Measurements from ENCODE around the gene TMEM117.

The TMEM117 gene

GRCh38 chr12:43887397-43887796, 51.5 kb downstream of the TMEM117 start:
- no peak for DNase-seq

- DNase-seq: no peak
These were observed 56.1 kb downstream of the TMEM117 start for GRCh38 chr12:43891856-43892574.

- no peak for DNase-seq
These were observed 57.8 kb downstream of the TMEM117 start for GRCh38 chr12:43893670-43894069.

- no peak for DNase-seq
These were observed 59.8 kb downstream of the TMEM117 start for GRCh38 chr12:43895580-43896206.

- DNase-seq: no peak
These were observed 60.6 kb downstream of the TMEM117 start for GRCh38 chr12:43896496-43896895.

- DNase-seq: no peak
These were observed 62.6 kb downstream of the TMEM117 start for GRCh38 chr12:43898474-43898873.

- no peak for DNase-seq
These were observed 63.7 kb downstream of the TMEM117 start for GRCh38 chr12:43899574-43899973.

- DNase-seq: no peak
These were observed 67.8 kb downstream of the TMEM117 start for GRCh38 chr12:43903686-43904085.

GRCh38 chr12:43912859-43913258, 77.0 kb downstream of the TMEM117 start:
- DNase-seq: no peak

- DNase-seq: no peak
These were observed 78.5 kb downstream of the TMEM117 start for GRCh38 chr12:43914391-43914790.

GRCh38 chr12:43914923-43915468, 79.1 kb downstream of the TMEM117 start:
- no peak for DNase-seq

- DNase-seq: no peak
These were observed 82.0 kb downstream of the TMEM117 start for GRCh38 chr12:43917896-43918295.

- DNase-seq: no peak
These were observed 85.9 kb downstream of the TMEM117 start for GRCh38 chr12:43921666-43922337.

- DNase-seq: no peak
These were observed 94.2 kb downstream of the TMEM117 start for GRCh38 chr12:43930032-43930431.

GRCh38 chr12:43931187-43931586, 95.3 kb downstream of the TMEM117 start:
- DNase-seq: no peak

GRCh38 chr12:43935581-43935980, 99.7 kb downstream of the TMEM117 start:
- DNase-seq: no peak

- no peak for DNase-seq
These were observed 102.1 kb downstream of the TMEM117 start for GRCh38 chr12:43937947-43938346.

GRCh38 chr12:43942379-43942778, 106.5 kb downstream of the TMEM117 start:
- no peak for DNase-seq

GRCh38 chr12:43945983-43946382, 110.1 kb downstream of the TMEM117 start:
- no peak for DNase-seq

- no peak for DNase-seq
These were observed 115.4 kb downstream of the TMEM117 start for GRCh38 chr12:43951286-43951685.

- no peak for DNase-seq
These were observed 122.0 kb downstream of the TMEM117 start for GRCh38 chr12:43957732-43958372.

- DNase-seq: no peak
These were observed 128.2 kb downstream of the TMEM117 start for GRCh38 chr12:43964033-43964432.

GRCh38 chr12:43964961-43965360, 129.1 kb downstream of the TMEM117 start:
- DNase-seq: peak; percentile 38

Measured in left hindlimb (tissue), 1 donor.